ENCODE results near the gene TROAP. TPM values are rescaled to one million over a fixed set of nuclear protein-coding genes. Genes with fewer than 3 reads are reported as not detected.

TROAP gene
- total RNA-seq, 1 experiment from 2014 or later = 75.3 TPM

DNA sequence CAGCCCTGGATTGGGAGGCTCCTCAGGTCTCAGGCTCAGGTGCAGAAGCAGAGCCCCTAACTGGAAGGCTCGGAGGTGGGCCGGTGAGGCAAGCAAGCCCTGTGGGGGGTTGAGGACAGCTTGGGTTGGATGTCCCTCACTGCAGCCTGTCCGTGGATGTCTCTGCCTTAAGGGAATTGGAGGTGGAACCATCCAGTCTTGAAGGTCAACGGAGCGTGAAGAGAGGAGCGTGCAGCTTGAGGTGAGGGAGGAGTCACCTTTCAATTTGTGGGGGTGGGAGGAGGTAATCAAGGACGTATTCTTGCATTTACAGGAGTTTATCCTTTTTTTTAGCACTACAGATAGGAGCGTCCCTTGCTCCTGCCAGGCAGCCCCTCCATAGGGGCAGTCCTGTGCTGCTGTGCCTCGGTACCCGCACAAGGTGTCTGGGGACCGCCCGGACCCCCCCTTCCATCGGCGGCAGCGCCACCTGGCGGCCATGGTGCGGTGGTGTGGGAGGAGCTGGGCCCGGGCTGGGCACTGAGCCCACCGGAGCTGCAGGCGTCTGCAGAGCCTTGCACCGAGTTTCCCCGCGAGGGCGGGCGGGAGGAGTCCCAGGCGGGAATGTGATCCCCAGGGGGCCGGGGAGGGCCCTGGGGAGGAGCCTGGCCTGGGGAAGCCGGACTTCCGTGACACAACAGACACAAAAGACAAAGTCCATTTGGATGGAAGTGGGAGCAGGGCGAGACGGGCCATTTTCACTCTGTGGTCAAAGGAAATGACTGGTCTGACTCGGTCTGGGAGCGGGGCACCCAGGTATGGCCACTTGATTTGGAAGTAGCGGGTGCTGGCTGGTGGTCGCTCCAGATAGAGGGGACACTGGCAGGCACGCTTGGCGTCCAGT is 24.5 kb downstream of the TROAP start:
- Histone ChIP-seq H3K23me2 (ENCODE audit: insufficient read length, low read depth, low read length, poor library complexity, severe bottlenecking) (peaks cover 26% of the 10 kb centered on the region), H2AK5ac (ENCODE audit: insufficient read length, low read length) (no peak overlapping the region), H2BK120ac (ENCODE audit: low read depth, low read length, poor library complexity, severe bottlenecking) (no peak overlapping the region), H3K14ac (ENCODE audit: insufficient read depth, low read length) (no peak overlapping the region), H3K27me3 (ENCODE audit: insufficient read depth, low read length) (peaks cover 57% of the 10 kb centered on the region), H3K9me3 (ENCODE audit: control insufficient read depth, low read depth, low read length) (no peaks in the 10 kb centered on the region), H3K4ac (ENCODE audit: low read depth, low read length) (no peak overlapping the region), H4K20me1 (ENCODE audit: control insufficient read depth, insufficient read depth, insufficient read length) (peaks cover 3% of the 10 kb centered on the region), H3K9ac (ENCODE audit: extremely low read depth, insufficient read length, low read length) (no peak overlapping the region), H2BK20ac (ENCODE audit: low read depth, low read length, poor library complexity, severe bottlenecking) (no peak overlapping the region), H4K91ac (ENCODE audit: insufficient read length, low read depth, low read length) (no peak overlapping the region), H3K18ac (ENCODE audit: insufficient read length, low read depth, low read length) (no peak overlapping the region), H2BK15ac (ENCODE audit: low read depth, low read length) (no peak overlapping the region), H2BK5ac (ENCODE audit: insufficient read length, low read length) (no peak overlapping the region), H3K56ac (ENCODE audit: insufficient read length, low read depth, low read length) (no peak overlapping the region), H3K79me1 (ENCODE audit: insufficient read depth, low read depth, low read length, poor library complexity, severe bottlenecking) (no peaks in the 10 kb centered on the region), H3K4me2 (ENCODE audit: insufficient read depth, insufficient read length, low read length) (peak overlapping the region; percentile 45), H3K27ac (ENCODE audit: insufficient read length, low read depth, low read length) (no peak overlapping the region), H2AFZ (ENCODE audit: low read length) (no peak overlapping the region), H3T11ph (ENCODE audit: low read length) (no peak overlapping the region), H4K5ac (ENCODE audit: insufficient read length, low read depth, low read length) (no peak overlapping the region), H4K8ac (replicated peaks; ENCODE audit: insufficient read length, low read depth, low read length) (no peak overlapping the region), H3K23ac (ENCODE audit: insufficient read length, low read depth, low read length) (no peak overlapping the region), H3K4me1 (ENCODE audit: insufficient read depth, low read length) (peaks cover 3% of the 10 kb centered on the region; the same call in 1 of the 2 replicates), H2BK12ac (ENCODE audit: insufficient read length, low read depth, low read length) (no peak overlapping the region), H3K79me2 (ENCODE audit: insufficient read depth, low read length) (no peaks in the 10 kb centered on the region)
- H3K4me3 Mint-ChIP-seq = peak overlapping the region; percentile 61 to 87
- H3K27me3 Mint-ChIP-seq (ENCODE audit: low read depth) = peaks cover 82% of the 10 kb centered on the region
- peaks cover 1 to 3% of the 10 kb centered on the region in 2 experiments; a peak in 2 of 5 replicates for H3K9me3 Mint-ChIP-seq
- H3K36me3 Mint-ChIP-seq (ENCODE audit: insufficient read depth in 1 of 3, low read depth in 3 of 3) = peaks cover 0 to 1% (median 0%) of the 10 kb centered on the region in 3 experiments; a peak in 1 of 7 replicates
- no peak overlapping the region for H3K27ac Mint-ChIP-seq
- peaks cover 27 to 32% of the 10 kb centered on the region in 2 experiments for H3K4me1 Mint-ChIP-seq
- TF ChIP-seq, protein P1, sequence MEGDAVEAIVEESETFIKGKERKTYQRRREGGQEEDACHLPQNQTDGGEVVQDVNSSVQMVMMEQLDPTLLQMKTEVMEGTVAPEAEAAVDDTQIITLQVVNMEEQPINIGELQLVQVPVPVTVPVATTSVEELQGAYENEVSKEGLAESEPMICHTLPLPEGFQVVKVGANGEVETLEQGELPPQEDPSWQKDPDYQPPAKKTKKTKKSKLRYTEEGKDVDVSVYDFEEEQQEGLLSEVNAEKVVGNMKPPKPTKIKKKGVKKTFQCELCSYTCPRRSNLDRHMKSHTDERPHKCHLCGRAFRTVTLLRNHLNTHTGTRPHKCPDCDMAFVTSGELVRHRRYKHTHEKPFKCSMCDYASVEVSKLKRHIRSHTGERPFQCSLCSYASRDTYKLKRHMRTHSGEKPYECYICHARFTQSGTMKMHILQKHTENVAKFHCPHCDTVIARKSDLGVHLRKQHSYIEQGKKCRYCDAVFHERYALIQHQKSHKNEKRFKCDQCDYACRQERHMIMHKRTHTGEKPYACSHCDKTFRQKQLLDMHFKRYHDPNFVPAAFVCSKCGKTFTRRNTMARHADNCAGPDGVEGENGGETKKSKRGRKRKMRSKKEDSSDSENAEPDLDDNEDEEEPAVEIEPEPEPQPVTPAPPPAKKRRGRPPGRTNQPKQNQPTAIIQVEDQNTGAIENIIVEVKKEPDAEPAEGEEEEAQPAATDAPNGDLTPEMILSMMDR (conservative IDR thresholded peaks at IDR 0.05) = peak; percentile 99
- peak; percentile 92 for DNase-seq
- WGBS (ENCODE audit: extremely low coverage, insufficient read length, low lambda C conversion rate) = no CpG with 5 or more reads among the region's 37 CpGs

Data from H9 (cell line).